ENCODE measurements around the gene ARHGDIB.

ARHGDIB gene

GRCh38 chr12:14975457-14975856, 14.1 kb upstream of the ARHGDIB start:
- H3K36me3 ChIP-seq (ENCODE audit: insufficient read depth, low read length) = no peaks in the 10 kb centered on the region
- H3K27me3 ChIP-seq (ENCODE audit: insufficient read depth, low read length) = peaks cover 2% of the 10 kb centered on the region
- H2AFZ ChIP-seq (ENCODE audit: low read depth, low read length) = no peak overlapping the region
- H3K4me3 ChIP-seq (ENCODE audit: low read length) = no peak overlapping the region
- no peaks in the 10 kb centered on the region for H3K4me1 ChIP-seq (ENCODE audit: insufficient read depth, low read length)
- H3K9me3 ChIP-seq (ENCODE audit: low read length) = no peaks in the 10 kb centered on the region

GRCh38 chr12:14974633-14975032, 13.2 kb upstream of the ARHGDIB start:
- H2AFZ ChIP-seq (ENCODE audit: low read depth, low read length) = no peak overlapping the region
- no peaks in the 10 kb centered on the region for H3K9me3 ChIP-seq (ENCODE audit: low read length)
- H3K36me3 ChIP-seq (ENCODE audit: insufficient read depth, low read length) = no peaks in the 10 kb centered on the region
- peaks cover 2% of the 10 kb centered on the region for H3K27me3 ChIP-seq (ENCODE audit: insufficient read depth, low read length)
- H3K4me1 ChIP-seq (ENCODE audit: insufficient read depth, low read length) = no peaks in the 10 kb centered on the region
- H3K4me3 ChIP-seq (ENCODE audit: low read length) = no peak overlapping the region

DNA sequence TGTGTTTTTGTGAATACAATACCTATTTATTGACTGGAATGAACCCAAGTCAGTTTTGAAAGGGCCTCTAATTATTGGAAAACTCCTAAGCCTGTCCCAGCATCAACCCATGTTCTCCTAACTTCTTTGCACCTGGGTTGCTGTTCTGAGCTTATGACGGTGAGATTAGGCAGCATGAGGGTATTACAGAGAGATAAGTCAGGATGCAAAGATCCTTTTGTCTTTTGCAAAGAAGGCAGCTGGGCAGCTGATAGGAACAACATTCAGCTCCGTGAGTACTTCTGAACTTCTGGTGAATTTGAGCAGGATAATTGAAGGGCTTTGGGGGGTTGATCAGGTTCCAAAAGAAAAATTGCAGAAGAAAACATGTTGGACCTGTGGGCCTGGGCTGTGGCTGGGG, 11.4 kb upstream of the ARHGDIB start, which contains the start of gene PDE6H:
Gene PDE6H (plus strand): TSS at position 227 of the 400 bp plus-strand sequence. CDS start 4,971 bp downstream, outside the sequence.
- H3K4me1 ChIP-seq (ENCODE audit: insufficient read depth, low read length) = no peaks in the 10 kb centered on the region
- no peaks in the 10 kb centered on the region for H3K9me3 ChIP-seq (ENCODE audit: low read length)
- peaks cover 3% of the 10 kb centered on the region for H3K27me3 ChIP-seq (ENCODE audit: insufficient read depth, low read length)
- H2AFZ ChIP-seq (ENCODE audit: low read depth, low read length) = no peak within 1 kb of the TSS
- no peak within 1 kb of the TSS for H3K4me3 ChIP-seq (ENCODE audit: low read length)
- H3K36me3 ChIP-seq (ENCODE audit: insufficient read depth, low read length) = no peaks in the 10 kb centered on the region

GRCh38 chr12:14970473-14970872, 9.1 kb upstream of the ARHGDIB start:
- H3K4me3 ChIP-seq (ENCODE audit: low read length) = no peak overlapping the region
- no peaks in the 10 kb centered on the region for H3K9me3 ChIP-seq (ENCODE audit: low read length)
- H2AFZ ChIP-seq (ENCODE audit: low read depth, low read length) = no peak overlapping the region
- H3K27me3 ChIP-seq (ENCODE audit: insufficient read depth, low read length) = peaks cover 5% of the 10 kb centered on the region
- no peaks in the 10 kb centered on the region for H3K4me1 ChIP-seq (ENCODE audit: insufficient read depth, low read length)
- no peaks in the 10 kb centered on the region for H3K36me3 ChIP-seq (ENCODE audit: insufficient read depth, low read length)

DNA sequence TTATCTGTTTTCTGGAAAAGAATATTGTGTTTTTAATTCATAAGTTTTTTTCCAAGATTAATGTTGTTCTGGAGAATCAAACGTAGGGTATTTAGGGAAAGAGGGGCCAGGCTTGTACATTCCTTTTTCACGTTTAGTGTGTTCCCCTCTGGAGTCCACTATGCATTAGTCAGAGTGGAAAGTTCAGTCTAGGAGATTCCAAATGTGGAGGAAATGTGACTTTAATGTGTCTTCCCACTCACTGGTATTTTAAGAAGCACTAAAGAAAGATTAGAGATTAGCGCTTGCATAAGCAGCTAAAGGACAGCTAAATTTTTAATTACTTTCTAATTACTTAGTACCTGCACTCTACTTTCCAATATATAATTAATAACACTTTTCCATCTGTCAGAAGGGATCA, 7.1 kb upstream of the ARHGDIB start:
- no peaks in the 10 kb centered on the region for H3K36me3 ChIP-seq (ENCODE audit: insufficient read depth, low read length)
- H3K27me3 ChIP-seq (ENCODE audit: insufficient read depth, low read length) = peaks cover 2% of the 10 kb centered on the region
- no peak overlapping the region for H2AFZ ChIP-seq (ENCODE audit: low read depth, low read length)
- H3K9me3 ChIP-seq (ENCODE audit: low read length) = no peaks in the 10 kb centered on the region
- H3K4me3 ChIP-seq (ENCODE audit: low read length) = no peak overlapping the region
- no peaks in the 10 kb centered on the region for H3K4me1 ChIP-seq (ENCODE audit: insufficient read depth, low read length)

GRCh38 chr12:14965221-14965620, 3.8 kb upstream of the ARHGDIB start:
- Histone ChIP-seq H2AFZ (ENCODE audit: low read depth, low read length) (no peak overlapping the region), H3K4me1 (ENCODE audit: insufficient read depth, low read length) (no peaks in the 10 kb centered on the region), H3K27me3 (ENCODE audit: insufficient read depth, low read length) (peaks cover 2% of the 10 kb centered on the region), H3K4me3 (ENCODE audit: low read length) (no peak overlapping the region), H3K36me3 (ENCODE audit: insufficient read depth, low read length) (no peaks in the 10 kb centered on the region), H3K9me3 (ENCODE audit: low read length) (no peaks in the 10 kb centered on the region)

DNA sequence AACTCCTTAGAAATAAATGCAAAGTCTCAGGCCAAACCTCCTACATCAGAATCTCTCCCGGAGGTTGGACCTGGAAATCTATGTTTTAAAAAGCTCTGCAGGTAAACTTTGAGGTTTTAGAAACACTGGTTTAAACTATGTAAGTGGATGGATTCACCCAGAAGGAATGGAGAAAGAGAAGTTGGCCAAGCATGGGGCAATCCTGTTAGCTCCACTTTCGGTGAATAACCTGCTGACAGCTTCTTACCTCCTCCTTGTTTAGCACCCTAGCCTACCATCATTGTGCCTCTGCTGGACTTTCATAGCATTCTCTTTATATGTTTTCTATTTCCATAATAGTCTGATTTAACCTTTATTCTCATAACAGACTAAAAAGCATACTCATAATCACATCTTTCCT, 3.0 kb upstream of the ARHGDIB start:
- no peak overlapping the region for H3K4me3 ChIP-seq (ENCODE audit: low read length)

DNA sequence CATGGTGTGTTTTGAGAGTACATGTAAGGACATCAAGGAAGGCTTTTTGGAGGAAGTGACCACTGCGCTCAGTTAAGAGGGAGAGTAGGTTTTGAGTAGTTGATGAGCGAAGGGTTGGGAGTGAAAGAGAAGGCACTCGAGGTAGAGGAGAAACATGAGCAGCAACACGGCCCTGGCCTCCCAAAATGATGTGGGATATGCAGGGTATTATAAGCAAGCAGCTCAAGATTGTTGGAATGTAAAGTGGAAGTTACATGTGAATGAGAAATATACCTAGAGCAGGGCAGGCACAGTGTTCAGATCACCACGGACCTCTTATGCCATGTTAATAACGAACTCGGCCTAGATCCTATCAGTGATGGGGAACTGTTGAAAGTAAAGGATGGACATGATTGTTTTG, 2.1 kb upstream of the ARHGDIB start:
- peaks cover 2% of the 10 kb centered on the region for H3K27me3 ChIP-seq (ENCODE audit: insufficient read depth, low read length)
- no peaks in the 10 kb centered on the region for H3K36me3 ChIP-seq (ENCODE audit: insufficient read depth, low read length)
- no peak overlapping the region for H3K4me3 ChIP-seq (ENCODE audit: low read length)
- H2AFZ ChIP-seq (ENCODE audit: low read depth, low read length) = no peak overlapping the region
- no peaks in the 10 kb centered on the region for H3K9me3 ChIP-seq (ENCODE audit: low read length)
- H3K4me1 ChIP-seq (ENCODE audit: insufficient read depth, low read length) = no peaks in the 10 kb centered on the region

More for the DNA sequence above, 3.0 kb upstream of the ARHGDIB start:
- Histone ChIP-seq H3K4me1 (ENCODE audit: insufficient read depth, low read length) (no peaks in the 10 kb centered on the region), H3K9me3 (ENCODE audit: low read length) (no peaks in the 10 kb centered on the region), H3K36me3 (ENCODE audit: insufficient read depth, low read length) (no peaks in the 10 kb centered on the region), H3K27me3 (ENCODE audit: insufficient read depth, low read length) (peaks cover 2% of the 10 kb centered on the region), H2AFZ (ENCODE audit: low read depth, low read length) (no peak overlapping the region)

DNA sequence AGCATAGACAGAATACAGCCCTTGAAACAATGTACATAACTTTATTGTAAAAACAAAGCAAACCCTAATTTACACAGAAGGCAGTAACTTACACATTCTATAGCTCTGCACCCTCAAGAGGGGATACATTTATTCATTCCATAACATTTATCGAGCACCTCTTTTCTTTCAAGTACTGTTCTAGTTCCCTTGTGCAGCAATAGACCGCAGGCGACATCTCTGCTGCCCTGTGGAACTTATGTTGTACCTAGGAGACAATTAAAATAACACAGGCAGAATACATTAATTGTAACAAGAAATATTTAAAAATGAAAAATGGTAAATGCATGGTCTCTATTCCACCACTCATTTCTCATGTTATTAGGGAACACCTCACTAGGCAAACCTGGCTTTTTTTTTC, 1.4 kb upstream of the ARHGDIB start:
- no peaks in the 10 kb centered on the region for H3K9me3 ChIP-seq (ENCODE audit: low read length)
- H3K27me3 ChIP-seq (ENCODE audit: insufficient read depth, low read length) = peaks cover 2% of the 10 kb centered on the region
- H3K36me3 ChIP-seq (ENCODE audit: insufficient read depth, low read length) = no peaks in the 10 kb centered on the region
- no peaks in the 10 kb centered on the region for H3K4me1 ChIP-seq (ENCODE audit: insufficient read depth, low read length)
- H3K4me3 ChIP-seq (ENCODE audit: low read length) = no peak overlapping the region
- H2AFZ ChIP-seq (ENCODE audit: low read depth, low read length) = no peak overlapping the region

GRCh38 chr12:14962153-14962539, 745 bp upstream of the ARHGDIB start:
- Histone ChIP-seq H3K36me3 (ENCODE audit: insufficient read depth, low read length) (no peaks in the 10 kb centered on the region), H2AFZ (ENCODE audit: low read depth, low read length) (no peak overlapping the region), H3K4me1 (ENCODE audit: insufficient read depth, low read length) (no peaks in the 10 kb centered on the region), H3K27me3 (ENCODE audit: insufficient read depth, low read length) (no peaks in the 10 kb centered on the region), H3K4me3 (ENCODE audit: low read length) (no peak overlapping the region), H3K9me3 (ENCODE audit: low read length) (no peaks in the 10 kb centered on the region)

DNA sequence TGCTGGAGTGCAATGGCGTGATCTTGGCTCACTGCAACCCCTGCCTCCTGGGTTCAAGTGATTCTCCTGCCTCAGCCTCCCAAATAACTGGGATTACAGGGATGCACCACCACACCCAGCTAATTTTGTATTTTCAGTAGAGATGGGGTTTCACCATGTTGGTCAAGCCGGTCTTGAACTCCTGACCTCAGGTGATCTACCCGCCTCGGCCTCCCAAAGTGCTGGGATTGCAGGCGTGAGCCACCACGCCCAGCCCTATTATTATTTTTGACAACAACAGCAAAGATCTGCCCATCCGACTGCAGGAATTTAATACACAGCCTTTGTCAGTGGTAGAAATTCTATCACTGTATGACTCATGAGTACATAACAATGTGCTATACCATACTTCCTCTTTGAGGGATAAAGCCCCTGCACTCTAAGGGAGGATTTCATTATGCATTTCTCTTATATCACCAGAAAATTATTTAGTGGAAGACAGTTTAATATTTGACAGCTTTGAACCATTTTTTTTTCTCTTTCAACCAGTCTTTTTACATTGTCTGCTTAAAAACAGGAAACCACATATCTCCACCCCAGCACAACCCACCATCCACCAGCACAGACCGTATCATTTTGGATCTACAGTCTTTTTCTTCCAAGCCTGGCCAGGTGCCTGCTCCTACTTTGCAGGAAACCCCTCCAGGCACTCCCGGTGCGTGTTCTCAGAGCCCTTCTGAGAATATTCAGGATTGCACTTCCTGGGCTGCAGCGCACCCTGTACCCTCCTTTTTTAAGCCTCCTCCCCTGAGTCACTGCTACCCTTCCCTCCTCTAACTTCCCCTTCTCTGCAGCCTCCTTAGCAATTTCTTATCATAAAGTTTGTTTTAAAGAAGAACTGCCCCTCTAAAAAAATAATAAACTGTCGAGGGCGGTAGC, 594 bp downstream of the ARHGDIB start:
- Histone ChIP-seq H2AFZ (ENCODE audit: low read depth, low read length) (no peak overlapping the region), H3K9me3 (ENCODE audit: low read length) (no peaks in the 10 kb centered on the region), H3K27me3 (ENCODE audit: insufficient read depth, low read length) (no peaks in the 10 kb centered on the region), H3K36me3 (ENCODE audit: insufficient read depth, low read length) (no peaks in the 10 kb centered on the region), H3K4me1 (ENCODE audit: insufficient read depth, low read length) (no peaks in the 10 kb centered on the region), H3K4me3 (ENCODE audit: low read length) (no peak overlapping the region)

- Histone ChIP-seq H3K4me1 (ENCODE audit: insufficient read depth, low read length) (no peaks in the 10 kb centered on the region), H3K9me3 (ENCODE audit: low read length) (no peaks in the 10 kb centered on the region), H3K4me3 (ENCODE audit: low read length) (no peak overlapping the region), H2AFZ (ENCODE audit: low read depth, low read length) (no peak overlapping the region), H3K27me3 (ENCODE audit: insufficient read depth, low read length) (no peaks in the 10 kb centered on the region), H3K36me3 (ENCODE audit: insufficient read depth, low read length) (no peaks in the 10 kb centered on the region)
These were observed 1.4 kb downstream of the ARHGDIB start for GRCh38 chr12:14959916-14960496.

DNA sequence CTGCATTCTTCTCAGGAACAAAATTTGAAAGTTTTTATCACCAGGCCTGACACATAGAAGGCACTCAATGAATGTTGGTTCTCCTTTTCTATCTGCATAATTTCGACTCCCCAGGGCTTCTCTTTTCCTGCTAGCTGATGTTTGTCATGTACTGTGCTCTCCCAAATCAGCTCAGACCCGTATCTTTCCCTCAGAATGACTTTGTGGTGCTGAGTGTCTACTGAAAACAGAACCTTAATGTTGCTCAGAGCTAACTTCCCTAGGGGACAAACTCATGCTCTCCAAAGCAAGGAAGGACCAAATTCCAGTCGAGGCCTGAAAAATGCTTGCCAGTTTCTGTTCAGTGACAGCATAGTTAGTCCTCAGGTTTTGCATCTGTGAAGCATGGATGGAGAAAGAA, 1.9 kb downstream of the ARHGDIB start:
- H3K4me3 ChIP-seq (ENCODE audit: low read length) = no peak overlapping the region
- no peaks in the 10 kb centered on the region for H3K9me3 ChIP-seq (ENCODE audit: low read length)
- H3K36me3 ChIP-seq (ENCODE audit: insufficient read depth, low read length) = no peaks in the 10 kb centered on the region
- H2AFZ ChIP-seq (ENCODE audit: low read depth, low read length) = no peak overlapping the region
- H3K27me3 ChIP-seq (ENCODE audit: insufficient read depth, low read length) = no peaks in the 10 kb centered on the region
- H3K4me1 ChIP-seq (ENCODE audit: insufficient read depth, low read length) = no peaks in the 10 kb centered on the region

Data from neuron (in vitro differentiated cells).